OCI-LY7 (cell line): ENCODE data around the gene GOLPH3.
A peak's percentile ranks its signal among the peaks of the same experiment; 100 is the strongest.

Source experiments
- EZH2phosphoT487 ChIP-seq: fragments of 200-600 bp; sonication (generic); IDR thresholded peaks from 2 replicates; pipeline ENCODE4 v1.6.1; 2018; ENCODE audit warnings: low read depth, borderline replicate concordance, mild to moderate bottlenecking, mixed run types, antibody characterized with exemption, low read length, moderate library complexity, mixed read lengths
- TF ChIP-seq, protein P1 (sequence below): fragments of 200-600 bp; sonication (generic); conservative IDR thresholded peaks from 2 replicates; pipeline ENCODE4 v1.5.1; 2014; ENCODE audit warnings: mild to moderate bottlenecking, antibody characterized with exemption, low read length, moderate library complexity, mixed read lengths

GRCh38 chr5:32092938-32093812 is 80.9 kb downstream of the GOLPH3 start:
- TF ChIP-seq, protein P1, sequence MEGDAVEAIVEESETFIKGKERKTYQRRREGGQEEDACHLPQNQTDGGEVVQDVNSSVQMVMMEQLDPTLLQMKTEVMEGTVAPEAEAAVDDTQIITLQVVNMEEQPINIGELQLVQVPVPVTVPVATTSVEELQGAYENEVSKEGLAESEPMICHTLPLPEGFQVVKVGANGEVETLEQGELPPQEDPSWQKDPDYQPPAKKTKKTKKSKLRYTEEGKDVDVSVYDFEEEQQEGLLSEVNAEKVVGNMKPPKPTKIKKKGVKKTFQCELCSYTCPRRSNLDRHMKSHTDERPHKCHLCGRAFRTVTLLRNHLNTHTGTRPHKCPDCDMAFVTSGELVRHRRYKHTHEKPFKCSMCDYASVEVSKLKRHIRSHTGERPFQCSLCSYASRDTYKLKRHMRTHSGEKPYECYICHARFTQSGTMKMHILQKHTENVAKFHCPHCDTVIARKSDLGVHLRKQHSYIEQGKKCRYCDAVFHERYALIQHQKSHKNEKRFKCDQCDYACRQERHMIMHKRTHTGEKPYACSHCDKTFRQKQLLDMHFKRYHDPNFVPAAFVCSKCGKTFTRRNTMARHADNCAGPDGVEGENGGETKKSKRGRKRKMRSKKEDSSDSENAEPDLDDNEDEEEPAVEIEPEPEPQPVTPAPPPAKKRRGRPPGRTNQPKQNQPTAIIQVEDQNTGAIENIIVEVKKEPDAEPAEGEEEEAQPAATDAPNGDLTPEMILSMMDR = peak; percentile 90
- TF ChIP-seq EZH2phosphoT487 = no peak
